ENCODE measurements around the gene MRPS23. TPM values are rescaled to one million over a fixed set of nuclear protein-coding genes. Genes with fewer than 3 reads are reported as not detected.

Gene MRPS23
- total and polyA plus RNA-seq, 9 of the 15 experiments (the other 6 are each of a cell fraction or from before 2014, with no cell fraction given) = 59.1 to 298 (median 98.8) TPM

- FAIRE-seq (no peak), ATAC-seq (no peak), DNase-seq (ENCODE audit: extremely low read depth in 1 of 4, low spot score in 3 of 4) (no peak)
- ChIA-PET CTCF (ENCODE audit: low intra/inter-chr PET ratio) (no interaction called here), POLR2A (interaction anchor here (0.6 to 1.1 kb wide), 2 partner anchors 21 to 1008 kb away, joined by 3 read pairs; no protein-coding TSS in a partner anchor)
- TF ChIP-seq ZNF24 (IDR thresholded peaks at IDR 0.05) (no peak), XRCC4 (IDR thresholded peaks at IDR 0.05; ENCODE audit: extremely low read depth, insufficient read depth, insufficient read length) (no peak), PURB (CRISPR knock-in tag; IDR thresholded peaks at IDR 0.05; ENCODE audit: low read depth) (no peak), XRCC3 (IDR thresholded peaks at IDR 0.05) (no peak), SIN3B (IDR thresholded peaks at IDR 0.05; ENCODE audit: low read depth) (no peak), ZNF232 (CRISPR knock-in tag; IDR thresholded peaks at IDR 0.05) (no peak), NBN (IDR thresholded peaks at IDR 0.05; ENCODE audit: low read depth) (no peak), RBM15 (IDR thresholded peaks at IDR 0.05; ENCODE audit: insufficient read depth, low read length) (no peak), L3MBTL2 (IDR thresholded peaks at IDR 0.05) (no peak), NFYB (IDR thresholded peaks at IDR 0.05; ENCODE audit: extremely low read depth, insufficient read length) (no peak), E4F1 (CRISPR knock-in tag; IDR thresholded peaks at IDR 0.05; ENCODE audit: borderline replicate concordance) (no peak), PRMT5 (CRISPR knock-in tag; IDR thresholded peaks at IDR 0.05) (no peak), FOXK2 (conservative IDR thresholded peaks at IDR 0.05 in 1 of 2, IDR thresholded peaks at IDR 0.05 in 1 of 2; ENCODE audit: low read depth in 2 of 2) (no peak), E2F3 (CRISPR knock-in tag; IDR thresholded peaks at IDR 0.05) (no peak)
- in situ Hi-C loops (cut with MboI) (no loop called here), intact Hi-C loops (cut with micrococcal nuclease) (no loop called here)
- H3K27me3 ChIP-seq (ENCODE audit: control insufficient read depth in 2 of 2, insufficient read depth in 2 of 2, low read length in 2 of 2) = peaks cover 27 to 57% of the 10 kb centered on the region in 2 experiments
- H3K36me3 ChIP-seq (ENCODE audit: control insufficient read depth, insufficient read depth, low read length) = no peaks in the 10 kb centered on the region
- no peaks in the 10 kb centered on the region for H3K79me2 ChIP-seq (ENCODE audit: control insufficient read depth, insufficient read depth, low read length)
- no peak overlapping the region for H2AFZ ChIP-seq (ENCODE audit: low read depth, low read length)
- no peak overlapping the region for H3K4me2 ChIP-seq (ENCODE audit: insufficient read depth, low read length)
- no peak overlapping the region for H3K4me3 ChIP-seq
- no TSS peak for BruUV-seq (replicated peaks)
- 0 out of 4 replicates have a peak overlapping the region, but pooled peaks of 1 of the 2 experiments have one; percentile 57 for H3K9ac ChIP-seq (ENCODE audit: insufficient read depth in 1 of 2, low read depth in 2 of 2, low read length in 2 of 2)
- 17% methylated on average over 8 of the region's 9 CpGs for WGBS (ENCODE audit: insufficient coverage, low coverage, missing lambda C conversion rate)
- no peaks in the 10 kb centered on the region for H3K9me3 ChIP-seq (replicated peaks; ENCODE audit: control insufficient read depth, insufficient read depth, low read depth, low read length)
- no peak overlapping the region for H3K27ac ChIP-seq (ENCODE audit: extremely low read depth, low read depth, low read length)
- H4K20me1 ChIP-seq (replicated peaks; ENCODE audit: control insufficient read depth, insufficient read depth, low read length) = no peaks in the 10 kb centered on the region
- H3K9me1 ChIP-seq (ENCODE audit: control insufficient read depth, insufficient read depth, low read length) = no peaks in the 10 kb centered on the region
- peaks cover 0 to 8% of the 10 kb centered on the region in 2 experiments; a peak in 2 of 5 replicates for H3K4me1 ChIP-seq (replicated peaks in 1 of 2; ENCODE audit: control insufficient read depth in 2 of 2, insufficient read depth in 2 of 2, low read length in 2 of 2)
Measured at GRCh38 chr17:57881783-57882351, 32.0 kb upstream of the MRPS23 start.

All from K562 (cell line).